CD14-positive monocyte (primary cell): ENCODE data around the gene ADAMTS7. TPM values are rescaled to one million over a fixed set of nuclear protein-coding genes. Genes with fewer than 3 reads are reported as not detected.
"Not testable (repeated sequence)": the region's sequence is repeated elsewhere in the genome, so short reads cannot be mapped to it uniquely, and the experiment has no call there.

Experiments used
- DNase-seq, 3 donors: peaks; one replicate each; pipeline ENCODE4 v3.0.0-alpha.2; 2011 to 2022
- H2AFZ ChIP-seq: 2 replicates; pipeline ENCODE4 v1.6.0; 2012; ENCODE audit warnings: mild to moderate bottlenecking, low read depth, low read length, inconsistent platforms; ENCODE audit not compliant: insufficient read depth, poor library complexity, severe bottlenecking
- H3K27ac ChIP-seq, 2 donors: 1 replicate in 1 of 2; 2 replicates in 1 of 2; pipeline ENCODE4 v1.5.1; 2012 to 2013; ENCODE audit warnings: low read length in 2 of 2, control low read depth in 1 of 2, inconsistent platforms in 1 of 2, low read depth in 1 of 2, mild to moderate bottlenecking in 1 of 2
- H3K27me3 ChIP-seq, 2 donors: one replicate each; pipeline versions ENCODE4 v1.6.0 to v1.6.1; 2011 to 2013; ENCODE audit warnings: low read length in 2 of 2; ENCODE audit not compliant: control insufficient read depth in 2 of 2, insufficient read depth in 2 of 2
- H3K36me3 ChIP-seq, 2 donors: replicated peaks in 1 of 2; 1 replicate in 1 of 2; 2 replicates in 1 of 2; pipeline versions ENCODE4 v1.5.1 to v1.6.1; 2012 to 2013; ENCODE audit warnings: low read length in 2 of 2, control low read depth in 1 of 2, inconsistent platforms in 1 of 2, mild to moderate bottlenecking in 1 of 2; ENCODE audit not compliant: insufficient read depth in 2 of 2, control insufficient read depth in 1 of 2
- H3K4me1 ChIP-seq, 2 donors: 1 replicate in 1 of 2; 2 replicates in 1 of 2; pipeline versions ENCODE4 v1.5.1 to v1.6.1; 2012 to 2013; ENCODE audit warnings: low read length in 2 of 2, control low read depth in 1 of 2, inconsistent platforms in 1 of 2, mild to moderate bottlenecking in 1 of 2, moderate library complexity in 1 of 2; ENCODE audit not compliant: insufficient read depth in 2 of 2, control insufficient read depth in 1 of 2
- H3K4me2 ChIP-seq: replicated peaks from 2 replicates; pipeline ENCODE3; 2012; ENCODE audit warnings: low read length, moderate library complexity, mild to moderate bottlenecking; ENCODE audit not compliant: poor library complexity, severe bottlenecking; ENCODE audit errors: extremely low read depth
- H3K4me3 ChIP-seq, 3 experiments: fragments of 200-600 bp in 1 of 3; sonication (generic) in 1 of 3; replicated peaks in 1 of 3; 1 replicate in 2 of 3; 2 replicates in 1 of 3; pipeline ENCODE4 v1.5.1; 2011 to 2013; ENCODE audit warnings: low read length in 3 of 3, mild to moderate bottlenecking in 3 of 3, control low read depth in 2 of 3, low read depth in 2 of 3, inconsistent platforms in 1 of 3, moderate library complexity in 1 of 3
- H3K79me2 ChIP-seq: 2 replicates; pipeline ENCODE4 v1.6.0; 2012; ENCODE audit warnings: mild to moderate bottlenecking, control low read depth, inconsistent platforms, low read length, moderate library complexity; ENCODE audit not compliant: insufficient read depth
- H3K9ac ChIP-seq: 2 replicates; pipeline ENCODE4 v1.6.0; 2017; ENCODE audit warnings: low read length, mild to moderate bottlenecking; ENCODE audit not compliant: insufficient read depth, poor library complexity, severe bottlenecking
- H3K9me3 ChIP-seq, 2 donors: replicated peaks in 1 of 2; 1 replicate in 1 of 2; 2 replicates in 1 of 2; pipeline versions ENCODE4 v1.5.1 to v1.6.1; 2012 to 2013; ENCODE audit warnings: low read length in 2 of 2, control low read depth in 1 of 2; ENCODE audit not compliant: control insufficient read depth in 1 of 2, insufficient read depth in 1 of 2
- H4K20me1 ChIP-seq: 2 replicates; pipeline ENCODE4 v1.6.0; 2012; ENCODE audit warnings: mild to moderate bottlenecking, low read length, control low read depth, moderate library complexity; ENCODE audit not compliant: insufficient read depth
- H3K27ac Mint-ChIP-seq, 7 donors: one replicate each; pipeline ENCODE4 v1.8.0; 2020; ENCODE audit warnings: mild to moderate bottlenecking in 7 of 7, mixed read lengths in 7 of 7, moderate library complexity in 6 of 7, inconsistent platforms in 2 of 7
- H3K27me3 Mint-ChIP-seq, 3 donors: one replicate each; pipeline ENCODE4 v1.8.0; 2021 to 2022; ENCODE audit warnings: low read depth in 3 of 3, mild to moderate bottlenecking in 3 of 3, mixed read lengths in 3 of 3, moderate library complexity in 3 of 3, inconsistent platforms in 1 of 3
- H3K36me3 Mint-ChIP-seq, 2 donors: one replicate each; pipeline ENCODE4 v1.8.0; 2020; ENCODE audit warnings: mixed read lengths in 2 of 2, inconsistent platforms in 1 of 2, mild to moderate bottlenecking in 1 of 2
- H3K4me1 Mint-ChIP-seq: one replicate; pipeline ENCODE4 v1.8.0; 2020; ENCODE audit warnings: mild to moderate bottlenecking, mixed read lengths
- H3K4me3 Mint-ChIP-seq, 2 donors: one replicate each; pipeline ENCODE4 v1.8.0; 2020; ENCODE audit warnings: mild to moderate bottlenecking in 2 of 2, mixed read lengths in 2 of 2, moderate library complexity in 1 of 2
- H3K9me3 Mint-ChIP-seq, 7 donors: one replicate each; pipeline ENCODE4 v1.8.0; 2020 to 2022; ENCODE audit warnings: mixed read lengths in 7 of 7, mild to moderate bottlenecking in 6 of 7, moderate library complexity in 6 of 7, inconsistent platforms in 2 of 7
- WGBS: methylation state at CpG from one replicate; pipeline ENCODE4 v1.1.5; 2013; ENCODE audit warnings: missing lambda C conversion rate; ENCODE audit not compliant: insufficient coverage; 5-methylcytosine and 5-hydroxymethylcytosine counted together
- intact Hi-C, 2 donors: fragments of 100-400 bp; cut with micrococcal nuclease; formaldehyde crosslinking; loops; one replicate each; pipeline versions ENCODE4 v1.15.0 to v1.15.1; 2023
- polyA plus RNA-seq, 3 donors: library from polyadenylated mRNA; depleted of rRNA in 1 of 3; unstranded in 2 of 3; stranded (reverse) in 1 of 3; fragments of 300-500 nt in 2 of 3; fragments of >200 nt in 1 of 3; fragmentation: Illumina TruSeq in 2 of 3; gene quantifications; 1 replicate in 2 of 3; 2 replicates in 1 of 3; pipeline ENCODE4 v1.2.3, GENCODE V29; 2012 to 2021
- TF ChIP-seq, protein P1 (sequence below): fragments of 200-600 bp; IDR thresholded peaks from one replicate; pipeline ENCODE4 v1.8.0; 2022; ENCODE audit warnings: antibody characterized with exemption, mild to moderate bottlenecking

Gene ADAMTS7
- polyA plus RNA-seq, 3 donors, result not detected

DNA sequence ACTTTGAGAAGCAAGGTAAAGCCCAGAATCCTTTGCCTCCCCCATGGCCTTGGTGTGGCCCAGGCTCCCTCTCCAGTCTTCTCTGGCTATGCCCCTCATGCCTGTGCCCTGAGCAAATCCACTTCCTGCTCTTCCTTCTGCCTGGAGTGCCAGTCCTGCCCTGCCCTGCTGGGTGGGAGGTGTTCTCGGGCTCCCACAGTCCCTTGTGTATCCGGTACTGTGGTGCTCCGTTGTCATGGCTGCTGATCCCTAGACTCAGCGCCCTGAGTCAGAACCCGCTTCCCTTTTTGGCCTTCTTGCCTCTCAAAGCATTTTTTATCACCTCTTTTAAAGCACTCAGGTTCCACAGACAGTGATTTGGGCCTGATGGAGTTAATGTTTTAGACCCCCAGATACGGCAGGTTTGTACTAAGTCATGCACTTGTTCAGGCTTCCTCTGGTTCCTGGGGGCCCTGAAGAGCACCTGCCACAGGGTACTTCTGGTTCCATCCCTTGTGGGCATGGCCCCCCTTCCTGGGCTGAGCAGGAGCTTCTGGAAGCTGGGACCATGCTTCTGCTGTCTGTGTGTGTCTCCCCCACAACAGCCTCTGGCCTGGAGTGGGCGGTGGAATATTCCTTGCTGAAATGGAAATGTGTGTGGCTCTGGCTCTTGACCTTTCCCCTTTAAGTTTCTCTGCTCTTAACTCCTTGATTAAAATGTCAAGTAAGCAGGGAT is 29.6 kb upstream of the ADAMTS7 start:
- no peaks in the 10 kb centered on the region for H3K79me2 ChIP-seq
- H3K9me3 ChIP-seq, result no peaks in the 10 kb centered on the region
- peak in 2 of 3 donors; percentile 3 to 13 for DNase-seq
- Mint-ChIP-seq H3K4me1 (no peaks in the 10 kb centered on the region), H3K4me3 (no peak overlapping the region), H3K9me3 (peaks cover 0 to 2% (median 0%) of the 10 kb centered on the region in 7 donors), H3K27me3 (peaks cover 0 to 13% (median 8%) of the 10 kb centered on the region in 3 donors), H3K27ac (no peak overlapping the region), H3K36me3 (no peaks in the 10 kb centered on the region)
- no peaks in the 10 kb centered on the region for H3K4me1 ChIP-seq
- no peaks in the 10 kb centered on the region for H3K36me3 ChIP-seq
- no peak overlapping the region for H3K4me3 ChIP-seq
- no peaks in the 10 kb centered on the region for H4K20me1 ChIP-seq
- H3K4me2 ChIP-seq, result no peak overlapping the region
- H3K9ac ChIP-seq, result no peak overlapping the region
- intact Hi-C loops, result no loop called here
- TF ChIP-seq, protein P1, sequence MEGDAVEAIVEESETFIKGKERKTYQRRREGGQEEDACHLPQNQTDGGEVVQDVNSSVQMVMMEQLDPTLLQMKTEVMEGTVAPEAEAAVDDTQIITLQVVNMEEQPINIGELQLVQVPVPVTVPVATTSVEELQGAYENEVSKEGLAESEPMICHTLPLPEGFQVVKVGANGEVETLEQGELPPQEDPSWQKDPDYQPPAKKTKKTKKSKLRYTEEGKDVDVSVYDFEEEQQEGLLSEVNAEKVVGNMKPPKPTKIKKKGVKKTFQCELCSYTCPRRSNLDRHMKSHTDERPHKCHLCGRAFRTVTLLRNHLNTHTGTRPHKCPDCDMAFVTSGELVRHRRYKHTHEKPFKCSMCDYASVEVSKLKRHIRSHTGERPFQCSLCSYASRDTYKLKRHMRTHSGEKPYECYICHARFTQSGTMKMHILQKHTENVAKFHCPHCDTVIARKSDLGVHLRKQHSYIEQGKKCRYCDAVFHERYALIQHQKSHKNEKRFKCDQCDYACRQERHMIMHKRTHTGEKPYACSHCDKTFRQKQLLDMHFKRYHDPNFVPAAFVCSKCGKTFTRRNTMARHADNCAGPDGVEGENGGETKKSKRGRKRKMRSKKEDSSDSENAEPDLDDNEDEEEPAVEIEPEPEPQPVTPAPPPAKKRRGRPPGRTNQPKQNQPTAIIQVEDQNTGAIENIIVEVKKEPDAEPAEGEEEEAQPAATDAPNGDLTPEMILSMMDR, result no peak
- no peak overlapping the region for H2AFZ ChIP-seq
- no peak overlapping the region for H3K27ac ChIP-seq
- no peaks in the 10 kb centered on the region for H3K27me3 ChIP-seq
- WGBS, result 63% methylated on average over 4 of the region's 7 CpGs

DNA sequence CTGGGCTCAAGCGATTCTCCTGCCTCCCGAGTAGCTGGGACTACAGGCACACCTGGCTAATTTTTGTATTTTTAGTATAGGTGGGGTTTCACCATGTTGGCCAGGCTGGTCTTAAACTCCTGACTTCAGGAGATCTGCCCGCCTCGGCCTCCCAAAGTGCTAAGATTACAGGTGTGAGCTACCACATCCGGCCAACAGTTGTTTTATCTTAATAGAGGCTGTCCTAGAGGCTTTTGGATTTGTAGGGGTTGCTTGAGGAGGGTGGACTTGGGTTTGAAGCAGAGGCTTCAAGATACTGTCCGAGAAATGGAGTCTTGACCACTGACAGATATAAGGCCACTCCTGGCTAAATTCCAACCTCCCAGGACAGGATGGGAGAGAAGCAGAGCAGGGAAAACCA is 27.9 kb upstream of the ADAMTS7 start:
- H3K9ac ChIP-seq, H3K4me1 ChIP-seq, H3K4me3 Mint-ChIP-seq, H3K4me1 Mint-ChIP-seq, H3K27me3 Mint-ChIP-seq, H4K20me1 ChIP-seq, H2AFZ ChIP-seq, H3K9me3 ChIP-seq, H3K9me3 Mint-ChIP-seq, DNase-seq, H3K79me2 ChIP-seq, H3K27me3 ChIP-seq, H3K4me3 ChIP-seq, H3K36me3 Mint-ChIP-seq, H3K27ac ChIP-seq, H3K36me3 ChIP-seq, intact Hi-C loops, H3K4me2 ChIP-seq: not testable (repeated sequence)
- 100% methylated on average over 2 of the region's 6 CpGs for WGBS
- peak overlapping the region in 1 of 7 donors; percentile 5 for H3K27ac Mint-ChIP-seq
